ENCODE results near the gene THEM4. TPM values are rescaled to one million over a fixed set of nuclear protein-coding genes. Genes with fewer than 3 reads are reported as not detected.

THEM4 gene
- total and polyA plus RNA-seq, 11 donors: 14.2 to 25.5 (median 15.0) TPM

GRCh38 chr1:151849871-151850270 lies 59.4 kb downstream of the THEM4 start:
- H3K27ac ChIP-seq: no peak overlapping the region
- no peak for DNase-seq
- ATAC-seq: no peak
- H3K4me1 ChIP-seq: peaks cover 0 to 16% (median 0%) of the 10 kb centered on the region in 12 donors
- no peak for TF ChIP-seq CTCF (IDR thresholded peaks at IDR 0.05)
- no peak for TF ChIP-seq POLR2A (IDR thresholded peaks at IDR 0.05)
- H3K36me3 ChIP-seq: no peaks in the 10 kb centered on the region
- no peak overlapping the region for H3K4me3 ChIP-seq
- H3K9me3 ChIP-seq: no peaks in the 10 kb centered on the region
- H3K27me3 ChIP-seq: peaks cover 0 to 12% (median 0%) of the 10 kb centered on the region in 9 donors
- intact Hi-C loops (cut with DNase I): no loop called here

GRCh38 chr1:151849126-151849525 lies 60.2 kb downstream of the THEM4 start:
- intact Hi-C loops (cut with DNase I): no loop called here
- H3K4me3 ChIP-seq: no peak overlapping the region
- H3K27ac ChIP-seq: no peak overlapping the region
- WGBS, 4 donors: 73 to 86% (median 75%) methylated on average over 3 of the region's 3 CpGs
- peaks cover 0 to 14% (median 0%) of the 10 kb centered on the region in 9 donors for H3K27me3 ChIP-seq
- TF ChIP-seq CTCF (IDR thresholded peaks at IDR 0.05): no peak
- no peaks in the 10 kb centered on the region for H3K36me3 ChIP-seq
- peaks cover 0 to 16% (median 0%) of the 10 kb centered on the region in 12 donors for H3K4me1 ChIP-seq
- no peak for ATAC-seq
- no peak for DNase-seq
- H3K9me3 ChIP-seq: no peaks in the 10 kb centered on the region

- Histone ChIP-seq H3K4me1 (peaks cover 0 to 16% (median 0%) of the 10 kb centered on the region in 12 donors), H3K27me3 (peaks cover 0 to 14% (median 0%) of the 10 kb centered on the region in 9 donors), H3K36me3 (no peaks in the 10 kb centered on the region), H3K4me3 (no peak overlapping the region), H3K9me3 (no peaks in the 10 kb centered on the region), H3K27ac (no peak overlapping the region)
- ATAC-seq (peak in 1 of 4 donors; percentile 31), DNase-seq (no peak)
- intact Hi-C loops (cut with DNase I): no loop called here
- TF ChIP-seq CTCF (IDR thresholded peaks at IDR 0.05) (no peak), POLR2A (IDR thresholded peaks at IDR 0.05) (no peak)
- WGBS, 4 donors: 41 to 54% (median 46%) methylated on average over 9 to 11 of the region's 11 CpGs
Measured at GRCh38 chr1:151847867-151848596, 61.3 kb downstream of the THEM4 start.

GRCh38 chr1:151846686-151847237 lies 62.5 kb downstream of the THEM4 start:
- Histone ChIP-seq H3K4me3 (no peak overlapping the region), H3K36me3 (no peaks in the 10 kb centered on the region), H3K27me3 (peaks cover 0 to 13% (median 0%) of the 10 kb centered on the region in 9 donors), H3K27ac (no peak overlapping the region), H3K9me3 (no peaks in the 10 kb centered on the region), H3K4me1 (peaks cover 0 to 16% (median 0%) of the 10 kb centered on the region in 12 donors)
- DNase-seq (no peak), ATAC-seq (no peak)
- 85 to 89% (median 86%) methylated on average over 8 of the region's 8 CpGs for WGBS, 4 donors
- intact Hi-C loops (cut with DNase I): no loop called here
- TF ChIP-seq POLR2A (IDR thresholded peaks at IDR 0.05) (no peak), CTCF (IDR thresholded peaks at IDR 0.05) (no peak)

Measured in heart left ventricle (tissue), 16 donors.